Stimulated activated CD4-positive, alpha-beta T cell treated with anti-CD3 and anti-CD28 coated beads, Interleukin-4, amount 100 ng/mL, for 24 hours (primary cell): ENCODE results near the gene ALPI.

Experiments
- DNase-seq: peaks from one replicate; pipeline ENCODE4 v3.0.0-alpha.2; 2020

ALPI gene

DNA sequence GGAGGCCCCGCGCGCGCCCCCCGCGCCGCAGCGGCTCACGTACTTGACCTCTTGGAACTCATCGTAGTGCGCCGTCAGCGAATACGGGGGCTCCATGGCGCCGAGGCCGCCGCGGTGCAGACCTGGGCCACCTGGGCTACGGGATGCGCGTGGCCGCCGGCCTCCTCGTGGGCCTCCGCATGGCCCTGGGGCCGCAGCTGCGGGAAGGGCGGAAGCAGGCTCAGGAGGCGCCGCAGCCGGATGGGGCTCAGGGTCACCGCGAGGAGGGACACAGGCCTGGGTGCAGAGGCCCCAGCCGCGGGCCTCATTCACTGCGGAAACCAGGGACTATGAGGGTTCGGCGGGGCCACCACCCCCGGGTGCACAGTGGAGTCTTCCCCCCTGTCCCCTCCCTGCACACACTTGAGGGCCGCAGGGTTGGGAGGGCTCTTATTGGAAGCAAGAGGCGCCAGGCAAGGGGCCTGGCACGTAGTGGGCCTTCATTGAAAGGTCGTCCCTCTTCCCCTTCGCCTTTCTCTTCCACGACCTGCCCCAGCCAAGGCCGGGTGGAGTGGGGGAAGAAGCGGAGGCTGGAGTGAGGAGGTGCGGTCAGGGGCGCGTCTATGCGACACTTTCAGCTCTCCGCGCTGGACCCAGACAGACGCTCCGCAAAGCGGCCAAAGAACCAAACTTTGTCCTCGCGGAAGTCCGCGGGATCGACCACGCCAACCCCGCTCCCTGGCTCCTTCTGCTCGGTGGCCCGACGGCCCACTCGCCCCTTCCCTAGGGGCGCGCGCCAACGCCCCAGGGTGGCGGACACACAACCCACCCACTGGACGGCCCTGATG is 30.8 kb downstream of the ALPI start:
- no peak for DNase-seq

DNA sequence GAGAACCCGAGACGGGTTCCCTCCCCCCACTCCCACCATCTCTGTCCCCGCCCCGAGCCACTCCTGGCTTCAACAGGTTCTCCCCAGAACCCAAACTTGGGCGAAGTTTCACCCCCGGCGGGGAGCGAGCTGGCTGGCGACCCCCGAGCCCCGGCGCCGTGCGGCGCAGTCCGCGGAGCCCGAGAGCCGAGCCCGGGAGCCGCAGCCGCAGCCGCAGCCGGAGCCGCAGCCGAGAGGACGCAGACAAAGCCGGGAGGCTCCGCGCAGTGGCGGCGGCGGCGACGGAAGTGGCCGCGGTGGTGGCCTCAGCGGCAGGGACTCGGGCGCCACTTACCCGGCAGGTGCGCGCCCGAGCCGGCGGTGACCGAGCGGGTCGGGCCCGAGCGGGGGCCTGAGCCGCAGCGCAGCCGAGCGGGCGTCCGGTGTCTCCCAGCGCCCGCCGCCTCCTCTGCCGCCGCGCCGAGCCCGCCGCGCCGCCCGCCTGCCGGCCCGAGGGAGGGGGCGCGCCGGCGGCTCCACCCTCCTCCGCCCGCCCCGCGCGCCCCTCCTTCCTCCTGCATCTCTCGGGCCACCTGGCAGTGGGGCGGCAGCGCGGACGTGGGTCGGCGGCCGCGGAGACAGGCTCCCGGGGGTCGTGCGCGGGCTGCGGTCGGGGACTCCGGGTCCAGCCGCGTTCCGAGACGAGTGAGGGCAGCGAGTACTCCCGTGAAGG is 31.6 kb downstream of the ALPI start, which contains the start of gene ECEL1:
TSS of gene ECEL1 (minus strand) at position 450 of the 712 bp plus-strand sequence. CDS start 1,181 bp downstream, outside the sequence.
- no peak for DNase-seq

DNA sequence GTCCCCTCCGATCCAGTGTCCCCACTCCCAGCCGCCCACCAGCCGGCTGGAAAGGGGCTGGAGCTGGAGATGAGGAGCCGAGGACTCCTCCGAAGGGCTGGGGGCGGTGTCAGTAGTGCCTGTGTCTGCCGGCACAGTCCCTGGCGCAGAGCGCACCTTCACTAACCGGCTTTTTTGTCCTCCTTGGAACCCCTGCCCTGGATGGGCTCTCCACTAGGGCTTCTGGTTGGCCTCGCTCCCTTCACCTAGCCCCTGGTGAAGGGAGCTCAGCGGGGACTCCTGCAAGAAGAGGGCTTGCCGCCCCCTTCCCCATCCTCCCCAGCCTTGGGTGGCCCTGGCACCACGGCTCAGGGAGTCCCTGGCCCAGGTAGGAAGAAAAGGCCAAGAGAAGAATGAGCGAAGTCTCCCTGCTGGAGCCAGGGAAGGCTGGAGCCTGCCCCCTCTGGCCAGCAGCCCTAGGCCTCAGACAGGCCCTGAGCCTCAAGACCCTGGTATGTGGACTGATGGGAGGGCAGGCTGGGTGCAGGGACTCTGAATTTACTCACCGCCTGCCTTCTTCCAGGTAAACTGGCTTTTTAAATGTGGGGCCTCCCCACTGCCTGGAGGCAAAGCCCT is 32.3 kb downstream of the ALPI start:
- DNase-seq, result no peak

DNA sequence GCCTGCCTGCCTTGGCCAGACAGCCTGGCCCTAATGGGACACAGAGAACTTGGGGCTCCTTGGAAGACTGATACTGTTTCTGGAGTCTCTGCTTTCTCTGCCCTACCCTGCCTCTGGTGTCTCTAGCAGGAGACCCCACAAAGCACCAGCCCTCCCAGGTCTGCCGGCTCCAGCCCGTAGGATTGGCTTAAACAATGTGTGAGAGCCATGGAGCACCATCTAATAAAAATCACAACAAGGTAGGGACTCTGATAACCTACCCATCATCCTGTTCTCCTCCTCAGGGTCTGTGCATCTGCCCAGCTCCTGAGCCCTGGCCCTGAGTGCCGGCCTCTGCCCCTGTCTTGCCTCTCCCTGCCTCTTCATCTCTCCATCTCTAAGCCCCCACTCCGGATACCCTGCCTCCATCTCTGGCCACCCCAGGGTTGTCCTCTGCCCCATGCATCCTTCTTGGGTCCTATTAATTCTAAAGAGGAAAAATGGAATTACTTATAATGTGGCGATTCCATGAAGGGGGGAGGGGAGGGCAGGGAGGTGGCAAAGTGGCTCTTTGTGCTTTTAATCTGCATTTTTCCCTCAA is 32.9 kb downstream of the ALPI start:
- DNase-seq, result no peak

DNA sequence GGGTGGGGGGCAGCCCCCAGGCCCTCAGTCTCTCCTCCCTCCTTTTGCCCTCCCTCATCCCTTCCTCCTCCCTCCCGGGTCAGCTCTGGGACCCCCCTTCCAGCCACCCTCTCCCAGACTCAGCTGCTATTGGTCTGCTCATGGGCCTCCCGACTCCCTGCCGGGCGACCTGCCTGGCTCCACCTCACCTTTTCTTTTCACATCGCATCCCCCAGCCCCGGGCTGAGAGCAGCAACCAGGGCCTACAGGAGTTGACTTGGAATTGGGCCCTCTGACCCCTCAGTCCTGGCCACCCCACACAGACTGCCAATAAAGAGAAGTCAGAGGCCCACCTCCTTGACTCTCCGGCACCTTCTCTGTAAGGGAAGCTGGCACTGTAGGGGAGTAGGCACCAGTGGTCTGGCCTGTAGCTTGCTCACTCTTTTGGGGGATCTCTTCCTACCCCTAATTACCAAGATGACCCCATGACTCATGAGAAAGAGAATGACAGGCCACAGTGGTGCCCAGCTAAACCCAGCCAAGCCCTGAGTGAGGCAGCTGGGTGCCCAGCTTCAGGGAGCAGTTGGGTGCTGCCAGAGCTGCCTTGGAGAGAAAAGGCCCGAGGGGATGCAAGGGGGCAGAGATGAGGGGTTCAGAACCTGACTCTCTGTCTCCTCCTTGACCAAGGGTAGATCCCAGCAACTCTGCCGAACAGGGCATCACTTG is 33.7 kb downstream of the ALPI start:
- DNase-seq, result no peak

DNA sequence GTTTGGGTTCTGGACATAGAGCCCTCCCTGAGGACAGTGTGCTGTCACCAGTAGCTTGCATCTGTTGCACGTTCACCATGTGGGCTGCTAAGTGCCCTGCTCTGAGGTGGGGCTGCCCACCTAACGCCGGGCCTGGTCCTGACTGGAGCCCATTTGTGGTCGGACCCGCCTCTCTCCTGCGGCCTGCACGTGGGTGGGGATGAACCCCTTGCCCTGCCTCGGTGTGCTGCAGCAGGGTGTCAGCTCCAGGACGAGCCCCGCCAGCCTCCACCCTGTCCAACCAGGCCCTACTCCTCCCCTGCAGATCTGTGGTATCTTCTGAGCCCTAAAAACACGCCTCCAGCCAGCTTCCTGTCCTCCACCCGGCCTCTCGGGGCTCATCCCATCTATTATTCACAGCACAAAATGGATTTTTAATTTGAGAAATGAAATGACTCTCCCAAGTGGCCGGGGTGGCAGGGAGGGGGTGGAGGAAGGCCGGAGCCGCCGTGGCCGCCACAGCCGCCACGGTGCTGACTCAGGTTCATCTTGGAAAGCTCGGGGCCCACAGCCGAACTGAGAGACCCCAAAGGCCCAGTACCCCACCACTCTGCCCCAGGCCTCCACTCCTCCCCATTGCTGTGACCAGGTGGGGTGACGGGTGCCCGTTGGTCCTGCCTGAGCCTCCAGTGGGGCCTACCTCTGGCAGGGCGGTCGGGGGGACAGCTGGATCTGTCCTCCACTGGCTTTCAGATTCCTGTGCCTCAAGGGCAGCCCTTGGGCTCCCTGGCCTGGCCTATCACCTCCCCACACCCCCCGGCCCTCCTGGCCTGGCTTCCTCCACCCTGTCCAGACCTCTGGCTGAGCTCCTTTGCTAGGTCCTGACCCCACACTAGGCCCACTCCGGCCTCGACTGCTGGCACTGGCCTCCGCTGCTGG is 34.5 kb downstream of the ALPI start:
- no peak for DNase-seq

DNA sequence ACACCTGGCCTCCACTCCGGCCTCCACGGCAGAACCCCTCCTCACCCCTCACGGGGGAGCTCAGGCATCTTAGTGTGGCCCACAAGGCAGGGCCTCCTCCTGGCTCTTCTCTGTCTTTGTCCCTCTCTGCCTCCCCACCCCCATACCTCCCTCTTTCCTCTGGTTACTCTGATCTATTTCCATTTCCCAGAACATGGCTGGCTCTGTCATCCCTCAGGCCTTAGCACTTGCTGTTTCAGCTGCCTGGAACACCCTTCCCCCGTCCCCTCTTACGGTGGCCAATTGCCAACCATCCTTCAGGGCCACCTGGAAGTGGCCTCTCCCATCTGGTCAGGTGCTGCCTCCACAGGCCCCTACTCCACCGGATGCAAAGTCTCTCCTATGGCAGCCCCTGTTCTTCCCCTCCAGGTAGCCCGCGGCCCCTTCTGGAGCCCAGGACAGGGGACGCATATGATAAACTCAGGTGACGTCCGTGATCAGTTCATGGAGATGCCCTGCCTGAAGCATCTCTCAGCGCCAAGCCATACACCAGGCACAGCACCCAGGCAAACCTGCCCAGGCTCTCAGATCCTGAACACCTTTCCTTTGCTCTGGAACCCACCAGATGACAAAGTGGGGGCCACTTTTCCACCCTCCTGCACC is 35.3 kb downstream of the ALPI start:
- DNase-seq, result no peak

DNA sequence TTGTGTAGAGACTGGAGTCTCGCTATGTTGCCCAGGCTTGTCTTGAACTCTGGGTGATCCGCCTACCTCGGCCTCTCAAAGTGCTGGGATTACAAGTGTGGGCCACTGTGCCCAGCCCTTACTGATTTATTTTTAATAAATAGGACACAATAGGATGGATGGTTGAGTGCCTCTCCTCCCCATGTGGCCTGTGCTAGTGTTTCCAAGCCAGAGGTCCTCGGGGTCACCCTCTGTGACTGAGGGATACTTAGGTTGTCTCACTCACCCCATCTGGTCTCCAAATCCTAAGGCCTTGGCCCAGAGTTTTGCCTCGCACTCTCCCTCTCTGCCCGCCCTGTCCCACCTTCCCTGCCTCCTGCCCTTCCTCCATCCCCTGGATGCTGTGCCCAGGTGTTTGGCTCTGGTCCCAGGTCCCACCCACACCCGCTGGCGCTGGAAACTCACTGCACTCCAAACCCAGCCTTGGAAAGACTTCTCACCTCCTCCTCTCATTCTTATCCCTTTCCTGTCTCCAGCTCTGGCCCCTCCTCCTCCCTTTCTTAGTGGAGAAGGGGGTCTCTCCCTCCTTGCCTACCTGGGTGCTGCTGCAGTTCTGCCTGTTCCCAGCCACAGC is 36.4 kb downstream of the ALPI start:
- DNase-seq, result no peak

DNA sequence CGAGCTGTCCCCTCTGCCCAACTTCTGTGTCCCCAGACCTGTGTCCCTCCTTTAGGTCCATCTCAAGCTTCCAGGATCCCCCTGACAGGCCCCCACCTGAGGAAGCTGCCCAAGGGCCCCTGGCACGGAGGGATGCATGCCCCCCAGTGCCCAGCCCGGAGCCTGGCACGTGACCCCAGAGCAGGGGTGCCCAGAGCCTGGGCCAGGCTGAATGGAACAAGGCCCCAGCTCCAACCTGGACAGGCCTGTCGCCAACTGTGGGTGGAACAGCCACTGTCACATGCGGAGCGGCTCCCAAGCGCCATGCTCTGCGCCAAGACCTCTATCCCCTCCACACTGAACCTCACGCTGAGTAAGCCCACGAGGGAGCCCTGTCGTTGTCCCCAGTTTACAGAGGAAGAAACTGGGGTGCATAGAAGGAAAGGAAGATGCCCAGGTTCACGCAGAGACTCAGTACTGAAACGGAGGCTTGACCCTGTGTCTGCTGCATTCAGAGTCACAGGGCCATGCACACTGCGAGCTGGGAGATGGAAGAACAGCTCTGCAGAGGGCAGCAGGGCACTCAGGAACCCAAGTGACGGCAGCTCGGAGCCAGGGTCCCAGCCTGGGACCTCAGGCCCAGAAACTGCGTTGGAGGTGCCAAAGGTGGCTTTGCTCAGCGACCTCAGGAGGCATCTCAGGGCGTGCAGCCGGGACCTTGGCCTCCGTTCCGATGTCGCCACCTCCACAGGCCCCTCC is 37.2 kb downstream of the ALPI start:
- DNase-seq, result no peak

DNA sequence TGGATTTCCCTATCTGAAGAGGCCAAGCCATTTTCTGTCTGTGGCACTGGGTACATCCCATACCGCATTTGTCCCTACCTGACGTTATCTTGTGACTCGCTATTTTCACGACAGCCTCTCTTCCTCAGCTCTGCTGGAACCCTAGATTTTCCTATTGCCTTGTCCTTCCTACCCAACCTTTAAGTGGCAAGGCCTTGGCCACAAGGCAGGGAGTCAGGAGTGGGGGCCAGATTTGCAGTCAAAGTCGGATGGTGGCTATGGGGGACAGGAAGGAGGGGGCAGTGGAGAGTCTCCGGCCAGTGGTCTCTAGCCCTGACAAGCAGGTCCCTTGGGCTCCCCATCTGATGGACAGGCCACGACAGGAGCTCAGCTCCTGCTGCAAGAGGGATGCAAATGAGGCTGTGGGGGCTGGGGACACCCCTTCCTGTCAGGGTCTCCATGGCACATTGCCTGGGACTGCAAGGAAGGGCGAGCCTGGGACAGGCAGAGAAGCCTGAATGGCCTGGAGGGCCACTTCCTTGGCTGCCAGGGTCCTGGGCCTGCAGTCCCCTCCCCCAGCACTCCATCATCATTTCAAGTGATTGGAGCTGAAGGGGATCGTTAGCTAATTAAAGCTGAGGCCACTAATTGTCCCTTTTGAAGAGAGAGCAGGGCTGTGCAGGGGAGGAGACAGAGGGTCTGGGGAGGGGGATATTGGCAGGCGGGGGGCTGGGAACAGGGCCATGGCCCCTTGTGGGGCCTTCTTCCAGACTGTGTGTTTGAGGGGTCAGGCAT is 37.9 kb downstream of the ALPI start:
- DNase-seq, result no peak

DNA sequence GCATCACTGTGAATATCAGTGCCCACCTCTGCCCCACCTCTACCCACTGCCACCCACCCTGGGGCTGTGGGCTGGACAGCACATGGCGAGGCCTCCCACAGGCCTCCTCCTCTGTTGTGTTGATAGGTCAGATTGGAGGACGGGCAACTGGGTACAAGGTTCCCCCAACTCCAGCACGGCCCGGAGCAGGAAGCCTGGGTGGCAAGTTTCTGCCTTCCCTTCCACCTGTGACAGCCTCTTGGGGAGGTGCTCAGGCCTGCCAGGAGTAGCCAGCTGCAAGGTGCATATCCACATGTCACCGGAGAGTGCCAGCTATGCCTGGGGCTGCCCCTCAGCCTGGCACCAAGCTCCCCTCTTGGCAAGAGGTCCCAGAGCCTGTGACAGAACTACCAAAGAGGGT is 38.6 kb downstream of the ALPI start:
- no peak for DNase-seq

DNA sequence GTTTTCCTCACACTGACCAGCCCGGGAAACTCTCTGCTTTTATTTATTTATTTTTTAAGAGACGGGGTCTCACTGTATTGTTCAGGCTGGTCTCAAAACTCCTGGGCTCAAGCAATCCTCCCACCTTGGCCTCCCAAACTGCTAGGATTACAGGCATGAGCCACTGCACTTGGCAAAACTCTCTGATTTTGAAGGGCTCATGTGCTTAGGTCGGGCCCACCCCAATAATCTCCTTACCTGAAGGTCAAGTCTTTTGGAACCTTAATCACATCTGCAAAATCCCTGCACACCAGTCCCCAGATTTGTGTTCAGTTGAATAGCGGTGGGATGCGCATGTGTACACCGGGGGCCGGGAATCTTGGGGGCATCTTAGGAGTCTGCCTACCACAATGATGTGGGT is 39.3 kb downstream of the ALPI start:
- DNase-seq, result no peak

DNA sequence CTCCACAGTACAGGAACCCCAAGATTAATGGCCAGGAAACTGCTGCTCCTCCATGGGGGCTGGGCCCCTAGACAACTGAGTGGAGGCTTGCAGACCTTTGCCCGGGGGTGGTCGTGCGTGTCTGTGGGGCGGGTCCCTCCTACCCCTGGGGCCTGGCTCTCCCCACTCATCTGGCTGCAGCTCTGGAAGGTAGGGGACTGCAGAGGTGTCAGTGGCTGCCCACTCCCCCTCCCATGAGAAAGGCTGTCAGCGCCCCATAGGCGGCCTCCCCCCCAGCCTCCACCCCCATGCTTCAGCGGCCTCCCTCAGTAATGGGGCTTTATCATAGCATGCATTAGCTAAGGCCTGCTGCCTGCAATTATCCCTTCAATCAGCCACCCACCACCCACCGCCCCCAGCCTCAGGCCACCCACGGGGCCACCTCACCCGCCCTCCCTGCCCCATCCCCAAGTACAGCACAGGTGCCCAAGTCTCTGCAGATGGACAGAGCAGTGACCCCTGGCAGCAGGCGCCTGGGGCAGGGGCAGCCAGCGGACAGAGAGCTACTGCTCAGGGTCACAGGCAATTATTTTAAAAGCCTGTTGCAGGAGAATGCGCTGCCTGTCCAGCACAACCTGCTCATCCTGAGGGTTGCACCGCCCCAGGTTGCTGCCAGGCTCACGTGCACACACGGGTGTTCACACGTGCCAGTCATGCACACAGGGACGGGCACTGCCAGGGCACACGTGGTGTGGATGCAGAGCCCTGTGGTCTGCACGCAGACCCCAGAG is 40.7 kb downstream of the ALPI start:
- DNase-seq, result no peak

DNA sequence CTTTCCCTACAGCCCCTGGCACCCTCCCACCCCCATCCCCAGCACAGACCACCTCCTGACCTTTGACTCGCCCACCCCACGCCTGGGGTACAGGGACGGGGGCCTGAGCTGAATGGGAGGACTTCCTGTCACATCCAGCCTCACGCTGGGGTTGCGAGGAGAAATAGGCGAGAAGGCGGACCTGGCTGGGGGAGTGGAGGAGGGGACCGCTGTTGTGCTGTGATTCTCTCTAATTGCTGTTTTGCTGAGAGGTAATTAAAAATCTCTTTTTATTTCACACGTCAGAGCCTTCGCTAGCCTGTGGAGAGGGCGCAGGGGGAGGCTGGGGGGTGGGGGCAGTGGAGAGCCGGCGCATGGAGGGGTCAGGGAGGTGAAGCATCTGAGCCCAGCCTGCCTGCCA is 41.4 kb downstream of the ALPI start:
- DNase-seq, result no peak

DNA sequence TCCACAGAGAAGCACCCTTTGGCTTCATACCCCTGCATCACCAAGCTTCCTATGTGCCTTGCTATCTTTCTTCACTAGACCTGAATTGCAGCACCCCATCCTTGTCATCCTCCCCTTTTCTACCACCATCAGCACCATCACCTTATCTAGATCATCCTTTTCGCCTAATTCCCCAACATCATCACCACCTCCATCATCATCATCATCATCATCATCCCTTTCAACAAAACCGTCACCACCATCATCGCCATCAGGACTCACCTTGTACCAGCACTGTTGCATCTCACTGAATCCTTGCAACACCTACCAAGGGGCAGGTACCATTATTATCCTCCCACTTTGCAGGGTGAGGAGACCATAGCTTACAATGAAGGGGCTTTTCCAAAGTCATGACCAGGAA is 42.5 kb downstream of the ALPI start:
- no peak for DNase-seq

DNA sequence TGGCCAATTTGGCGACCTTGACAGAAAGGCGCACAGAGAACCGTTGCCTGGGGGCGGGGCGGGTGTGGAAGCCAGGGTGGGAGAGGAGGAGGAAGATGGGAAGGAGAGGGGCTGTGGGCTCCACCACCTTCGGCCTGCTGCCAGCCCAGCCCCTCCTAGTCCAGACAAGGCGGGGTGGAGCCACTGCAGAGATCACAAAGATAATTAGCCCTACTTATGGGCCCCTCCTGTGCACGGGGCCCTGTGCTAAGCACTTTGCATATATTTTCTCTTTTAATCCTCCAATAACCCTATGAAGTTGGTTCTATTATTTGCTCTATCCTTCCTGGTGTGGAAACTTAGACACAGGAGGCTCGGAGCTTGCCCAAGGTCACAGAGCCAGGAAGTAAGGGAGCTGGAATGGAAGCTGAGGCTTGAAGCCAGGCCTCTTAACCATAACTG is 45.4 kb downstream of the ALPI start:
- no peak for DNase-seq

DNA sequence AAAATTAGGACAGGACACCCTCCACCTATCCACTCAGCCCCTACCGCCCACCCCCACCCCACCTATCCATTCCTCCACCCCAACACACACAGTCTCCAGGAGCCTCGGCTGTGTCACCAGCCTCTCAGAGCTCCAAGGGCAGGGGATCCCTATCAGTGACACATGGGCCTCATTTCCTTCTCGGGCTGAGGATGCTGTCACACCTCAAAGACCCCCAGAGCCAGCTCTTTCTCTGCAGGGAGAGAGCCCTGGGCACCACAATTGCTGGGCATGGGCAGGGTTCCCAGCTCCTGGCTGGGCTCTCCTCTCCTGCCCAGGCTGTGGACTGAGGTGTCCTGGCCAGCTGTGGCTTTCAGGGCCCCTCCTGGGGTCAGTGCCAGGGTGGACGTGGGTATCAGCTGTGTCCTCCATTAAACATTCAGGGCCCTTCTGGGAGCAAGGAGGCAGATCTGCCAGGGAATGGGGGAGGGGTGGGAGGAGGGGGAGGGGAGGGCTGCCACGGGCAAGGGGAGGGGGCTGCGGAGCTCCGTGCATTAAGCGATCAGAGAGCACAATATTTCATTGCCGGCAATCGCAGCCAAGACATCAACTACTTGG is 45.9 kb downstream of the ALPI start:
- no peak for DNase-seq

DNA sequence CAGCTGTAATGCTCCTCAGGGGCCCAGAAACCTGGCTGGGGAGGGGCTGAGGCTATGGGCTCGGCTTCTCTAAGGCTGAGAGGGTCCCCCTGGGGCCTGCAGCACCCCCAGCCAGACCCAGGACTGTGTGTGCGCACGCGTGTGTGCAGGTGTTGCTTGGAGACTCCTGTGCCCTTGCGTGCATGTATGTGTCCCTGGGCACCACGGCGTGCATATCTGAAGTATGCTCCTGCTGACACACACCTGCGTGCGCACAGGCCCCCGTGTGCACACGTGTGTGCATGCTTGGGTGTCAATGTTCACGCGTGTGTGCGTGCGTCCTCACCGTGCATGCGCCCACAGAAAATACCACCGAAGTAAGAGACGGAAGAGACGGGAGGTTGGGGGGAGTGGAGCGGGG is 46.6 kb downstream of the ALPI start:
- no peak for DNase-seq
